NCI-H748 treated with DMSO at 0.1 percent for 48 hours (cell line): ENCODE data around the gene CNOT4.
A peak's percentile ranks its signal among the peaks of the same experiment; 100 is the strongest.
"Not testable (repeated sequence)": the region's sequence is repeated elsewhere in the genome, so short reads cannot be mapped to it uniquely, and the experiment has no call there.

ENCODE experiments used
- DNase-seq: peaks from one replicate; lab custom pipeline; 2025; lab: John Stamatoyannopoulos, UW

CNOT4 gene

DNA sequence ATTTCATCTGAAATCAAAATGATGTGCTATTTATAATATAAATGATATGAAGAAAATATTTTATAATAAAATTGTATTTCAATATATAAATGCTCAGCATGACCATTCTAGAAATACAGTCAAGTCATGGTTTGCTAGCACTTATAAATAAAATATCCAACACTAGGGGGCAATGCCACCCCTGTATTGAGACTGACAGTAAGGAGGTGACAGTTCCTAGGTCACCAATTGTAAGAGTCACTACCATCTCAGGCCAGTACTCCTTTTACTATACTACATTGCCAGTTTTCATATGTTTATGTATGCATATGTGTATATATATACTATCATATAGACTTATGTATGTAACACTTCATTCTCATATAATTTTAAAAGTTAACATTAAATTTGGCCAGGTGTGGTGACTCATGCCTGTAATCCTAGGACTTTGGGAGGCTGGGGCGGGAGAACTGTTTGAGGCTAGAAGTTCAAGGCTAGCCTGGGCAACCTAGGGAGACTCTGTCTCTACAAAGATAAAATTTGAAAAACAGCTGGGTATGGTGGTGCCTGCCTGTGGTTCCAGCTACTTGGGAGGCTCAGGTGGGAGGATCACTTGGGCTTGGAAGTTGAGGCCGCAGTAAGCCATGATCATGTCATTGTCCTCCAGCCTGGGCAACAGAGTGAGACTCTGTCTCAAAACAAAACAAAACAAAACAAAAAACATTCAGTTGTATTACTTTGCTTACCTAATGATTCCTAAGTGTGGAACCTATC is 2.4 kb upstream of the CNOT4 start:
- DNase-seq: peak; percentile 45

DNA sequence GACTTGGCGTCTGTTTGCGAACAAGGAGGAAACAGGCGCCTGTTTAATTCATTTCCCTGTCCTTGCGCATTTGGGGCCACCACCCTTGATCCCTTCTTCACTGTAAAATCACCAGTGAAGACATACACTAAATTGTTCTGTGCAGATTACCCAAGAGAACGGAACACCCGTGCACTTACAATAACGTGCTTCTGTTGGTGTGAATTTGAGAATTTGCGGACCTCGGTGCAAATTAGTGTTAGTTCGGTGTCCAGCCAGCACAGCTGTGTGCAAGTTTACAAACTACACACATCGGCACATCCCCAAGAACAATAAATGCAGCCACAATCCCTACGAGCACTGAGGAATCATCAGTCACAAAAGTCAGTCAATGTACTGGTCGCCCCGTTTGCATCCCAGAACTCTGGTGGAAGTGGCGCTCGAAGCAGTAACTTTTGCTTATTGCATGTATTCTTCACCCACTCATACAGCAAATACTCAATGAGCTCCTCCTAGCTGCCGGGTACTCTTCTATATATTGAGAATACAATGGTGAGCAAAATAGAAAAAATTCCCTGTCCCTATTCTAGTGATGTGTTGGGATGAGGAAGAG is 786 bp upstream of the CNOT4 start:
- DNase-seq: peak; percentile 11

DNA sequence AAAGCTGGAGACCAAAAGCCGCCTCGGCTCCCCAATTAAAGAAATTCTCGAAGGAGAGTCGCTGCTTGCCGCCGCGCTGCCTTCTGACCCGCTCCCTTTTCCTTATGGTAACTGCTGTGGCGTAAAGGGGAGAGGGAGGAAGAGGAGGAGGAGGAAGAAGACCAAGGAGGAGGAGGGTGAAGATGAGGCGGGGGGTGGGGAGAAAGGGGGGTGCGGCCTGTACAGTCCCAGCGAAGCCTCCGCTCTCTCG is 388 bp downstream of the CNOT4 start:
- no peak for DNase-seq

DNA sequence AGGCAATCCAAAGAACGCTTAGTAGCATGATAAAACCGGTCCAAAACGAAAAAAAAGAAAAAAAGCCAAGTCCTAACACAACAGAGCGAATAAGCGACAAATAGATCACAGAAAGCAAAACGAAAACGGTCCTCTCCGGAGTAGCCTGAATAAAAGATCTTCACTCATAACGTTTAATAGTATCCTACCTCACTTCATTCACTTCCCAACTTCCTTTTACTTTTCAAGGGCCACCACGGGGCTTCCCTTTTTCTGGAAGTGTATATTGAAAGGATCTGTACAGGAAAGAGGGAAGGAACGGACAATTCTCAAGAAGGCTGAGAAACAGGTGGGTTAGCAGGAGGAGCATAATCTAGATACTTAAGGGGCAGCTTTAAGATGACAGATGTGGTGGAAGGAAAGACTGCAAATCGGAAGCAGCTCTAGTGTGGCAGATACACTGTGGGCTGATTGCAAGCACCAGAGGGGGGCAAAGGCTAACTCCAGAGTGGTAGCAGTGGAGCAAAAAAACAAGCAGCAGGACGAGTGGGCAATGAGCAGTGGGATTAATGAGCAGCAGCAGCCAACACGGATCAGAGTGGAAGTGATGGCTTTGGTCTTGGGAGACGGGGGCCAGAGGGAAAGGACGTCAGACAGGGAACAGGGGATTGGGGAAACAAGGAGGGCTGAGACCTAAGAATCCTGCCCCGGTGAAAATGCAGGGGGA is 866 bp downstream of the CNOT4 start:
- DNase-seq: peak; percentile 57

DNA sequence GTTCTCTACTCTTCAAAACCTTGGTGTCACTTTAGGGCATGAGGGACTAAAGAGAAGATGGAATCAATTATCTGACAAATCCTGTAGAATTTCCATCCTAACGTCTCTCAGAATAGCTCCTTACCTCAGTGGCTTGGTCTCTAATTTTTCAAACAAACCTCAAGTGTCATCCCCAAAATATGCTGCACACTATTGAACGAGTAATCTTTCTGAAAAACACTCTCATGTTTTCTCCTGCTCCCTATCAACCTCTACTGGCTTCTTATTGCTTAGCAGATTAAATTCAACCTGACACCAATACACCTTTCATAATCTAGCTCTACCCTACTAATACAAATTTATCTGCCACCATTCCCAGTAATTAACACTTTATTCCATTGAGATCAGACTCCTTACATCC is 8.5 kb downstream of the CNOT4 start:
- DNase-seq: no peak

DNA sequence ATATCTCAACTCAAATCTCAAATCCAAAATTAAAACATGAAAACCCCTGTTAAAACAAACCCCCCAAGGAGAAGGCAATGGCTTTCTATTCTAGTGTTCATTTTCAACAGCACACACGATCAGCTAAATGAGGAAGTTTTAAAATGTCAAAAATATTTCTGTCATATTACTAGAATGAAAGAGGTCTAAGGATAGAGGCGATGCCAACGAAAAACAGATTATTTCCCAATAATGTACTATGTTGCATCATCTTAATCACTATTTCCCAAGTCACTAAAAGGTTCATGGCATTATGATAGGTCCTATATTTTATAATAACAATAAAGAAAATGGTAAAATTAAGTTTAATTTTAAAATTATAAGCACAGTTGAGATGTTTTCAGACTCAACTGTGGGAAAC is 10.1 kb downstream of the CNOT4 start:
- DNase-seq: no peak

DNA sequence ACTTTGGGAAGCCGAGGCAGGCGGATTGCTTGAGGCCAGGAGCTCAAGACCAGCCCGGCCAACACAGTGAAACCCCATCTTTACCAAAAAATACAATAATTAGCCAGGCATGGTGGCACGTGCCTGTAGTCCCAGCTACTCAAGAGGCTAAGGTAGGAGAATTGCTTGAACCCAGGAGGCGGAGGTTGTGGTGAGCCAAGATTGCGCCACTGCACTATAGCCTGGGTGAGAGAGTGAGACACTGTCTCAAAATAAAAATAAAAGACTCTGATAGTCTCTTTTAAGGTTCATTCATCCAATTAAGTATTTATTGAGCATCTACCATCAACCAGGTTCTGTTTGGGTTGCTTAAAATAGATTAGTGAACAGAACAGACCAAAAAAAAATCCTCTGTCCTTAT is 12.7 kb downstream of the CNOT4 start:
- not testable (repeated sequence) for DNase-seq

DNA sequence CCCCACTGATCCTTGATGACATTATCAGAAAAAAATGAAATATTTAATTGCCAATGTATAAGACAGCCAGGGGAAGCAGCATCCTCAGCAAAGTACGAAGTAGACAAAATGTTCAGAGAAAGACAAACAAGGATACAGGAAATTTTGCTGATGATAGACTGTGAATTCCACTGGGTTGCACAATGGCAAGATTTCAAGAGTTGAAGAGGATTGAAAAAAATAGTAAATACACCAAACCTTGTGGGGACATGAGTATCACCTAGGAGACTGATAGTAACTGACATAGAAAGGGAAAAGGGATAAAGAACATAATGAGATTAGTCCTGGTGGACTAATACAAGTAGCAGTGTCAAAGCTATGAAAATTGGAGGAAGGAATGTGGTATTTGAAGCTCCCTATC is 16.5 kb downstream of the CNOT4 start:
- DNase-seq: no peak

DNA sequence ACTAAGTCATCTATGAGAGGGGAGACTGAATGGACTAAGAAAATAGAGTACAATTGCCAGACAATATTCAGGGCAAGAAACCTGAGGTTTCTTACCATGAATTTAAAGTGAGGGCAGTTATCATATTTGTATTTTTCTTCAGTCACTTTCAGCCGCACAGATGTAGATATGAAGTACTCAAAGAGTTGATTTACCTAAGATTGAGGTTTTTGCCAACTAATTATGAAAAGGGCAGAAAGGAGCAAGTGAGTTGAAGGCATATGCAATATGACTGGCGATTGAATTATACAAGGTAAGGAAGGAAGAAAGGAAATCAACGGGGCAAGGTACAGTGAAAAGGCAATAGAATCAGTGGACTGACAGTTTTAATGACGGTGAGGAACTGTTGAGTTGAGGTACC is 17.8 kb downstream of the CNOT4 start:
- DNase-seq: no peak

DNA sequence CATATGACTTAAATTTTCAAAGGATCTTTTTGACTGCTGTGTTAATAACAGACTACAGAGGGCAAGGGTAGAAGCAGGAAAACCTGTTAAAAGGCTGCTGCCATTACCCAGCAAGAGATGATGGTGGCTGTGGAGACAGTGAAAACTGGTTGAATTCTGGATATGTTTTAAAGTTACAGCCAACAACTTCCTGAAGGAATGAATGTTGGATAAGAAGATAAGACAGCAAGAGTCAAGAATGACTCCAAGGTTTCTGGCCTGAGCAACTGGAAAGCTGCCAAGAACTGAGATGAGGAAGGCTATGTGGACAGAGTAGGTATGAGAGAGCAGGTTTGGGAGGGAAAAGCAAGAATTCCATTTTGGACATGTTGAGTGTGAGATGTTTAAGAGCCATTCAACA is 19.1 kb downstream of the CNOT4 start:
- DNase-seq: no peak

DNA sequence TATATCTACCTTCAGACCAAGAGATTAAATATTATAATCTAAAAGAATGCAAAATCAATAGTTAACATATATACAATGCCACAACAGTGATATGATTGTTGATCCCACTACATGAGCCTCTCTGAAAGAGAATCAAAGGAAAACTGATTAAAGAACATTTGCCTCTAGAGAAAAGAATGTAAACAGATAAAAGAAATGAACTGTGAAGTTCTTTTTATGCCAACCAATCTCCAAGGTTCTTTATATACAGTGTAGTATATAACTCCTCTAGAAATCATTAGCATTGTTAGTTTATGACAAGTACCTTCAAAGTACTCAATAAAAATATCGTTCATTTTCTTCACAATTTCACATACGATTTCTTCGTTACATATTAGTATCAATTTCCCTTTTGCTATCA is 20.1 kb downstream of the CNOT4 start:
- no peak for DNase-seq

DNA sequence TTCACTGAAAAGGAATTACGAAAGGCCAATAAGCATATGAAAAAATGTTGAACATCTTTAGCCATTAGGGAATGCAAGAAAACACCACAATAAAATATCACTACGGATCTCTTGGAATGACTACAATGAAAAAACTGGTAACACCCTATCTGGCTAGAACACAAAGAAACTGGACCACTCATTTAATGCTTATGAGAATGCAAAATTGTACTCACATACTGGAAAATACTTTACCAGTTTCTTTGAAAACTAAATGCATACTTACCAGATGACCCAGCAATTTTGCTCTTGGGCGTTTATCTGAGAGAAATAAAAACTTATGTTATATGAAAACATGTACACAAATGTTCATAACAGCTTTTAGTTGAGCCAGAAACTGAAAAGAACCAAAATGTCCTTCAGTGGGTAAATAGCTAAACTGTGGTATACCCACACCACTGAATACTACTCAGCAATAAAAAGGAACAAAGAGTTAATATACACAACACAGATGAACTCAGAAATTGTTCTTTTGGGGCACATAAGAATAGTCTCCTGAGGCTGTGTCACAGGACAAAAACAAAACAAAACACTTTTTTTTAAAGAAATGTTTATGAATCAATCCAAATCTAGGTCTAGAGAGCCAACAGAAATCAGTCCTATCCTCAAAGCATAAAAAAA is 23.5 kb downstream of the CNOT4 start:
- DNase-seq: no peak

DNA sequence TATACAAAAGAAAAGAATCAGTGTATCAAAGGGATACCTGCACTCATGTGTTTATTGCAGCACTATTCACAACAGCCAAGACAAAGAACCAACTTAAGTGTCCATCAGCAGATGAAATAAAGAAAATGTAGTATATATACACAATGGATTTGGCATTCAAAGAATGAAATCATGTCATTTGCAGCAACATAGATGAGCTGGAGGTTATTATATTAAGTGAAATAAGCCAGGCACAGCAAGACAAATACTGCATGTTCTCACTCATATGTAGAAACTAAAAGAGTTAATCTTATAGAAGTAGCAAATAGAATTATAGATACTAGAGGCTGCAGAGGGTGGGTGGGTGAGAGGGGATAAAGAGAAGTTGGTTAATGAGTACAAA is 28.3 kb downstream of the CNOT4 start:
- DNase-seq: no peak

DNA sequence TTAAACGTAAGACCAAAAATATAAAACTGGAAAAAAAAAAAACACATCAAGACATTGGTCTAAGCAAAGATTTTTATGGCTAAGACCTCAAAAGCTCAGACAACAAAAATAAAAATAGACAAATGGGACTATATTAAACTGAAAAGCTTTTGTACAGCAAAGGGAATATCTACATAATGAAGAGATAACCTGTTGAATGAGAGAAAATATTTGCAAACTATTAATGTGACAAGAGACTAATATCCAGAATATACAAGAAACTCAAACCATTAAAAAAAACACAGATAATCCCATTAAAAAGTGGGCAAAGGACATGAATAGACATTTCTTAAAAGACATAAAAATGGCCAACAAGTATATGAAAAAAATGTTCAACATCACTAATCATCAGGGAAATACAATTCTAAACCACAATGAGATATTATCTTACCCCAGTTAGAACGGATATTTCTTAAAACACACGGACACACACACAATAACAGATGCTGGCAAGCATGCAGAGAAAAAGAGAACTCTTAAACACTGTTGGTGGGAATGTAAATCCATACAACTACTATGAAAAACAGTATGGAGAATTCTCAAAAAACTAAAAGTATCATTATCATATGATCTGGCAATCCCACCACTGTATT is 28.8 kb downstream of the CNOT4 start:
- DNase-seq: no peak

DNA sequence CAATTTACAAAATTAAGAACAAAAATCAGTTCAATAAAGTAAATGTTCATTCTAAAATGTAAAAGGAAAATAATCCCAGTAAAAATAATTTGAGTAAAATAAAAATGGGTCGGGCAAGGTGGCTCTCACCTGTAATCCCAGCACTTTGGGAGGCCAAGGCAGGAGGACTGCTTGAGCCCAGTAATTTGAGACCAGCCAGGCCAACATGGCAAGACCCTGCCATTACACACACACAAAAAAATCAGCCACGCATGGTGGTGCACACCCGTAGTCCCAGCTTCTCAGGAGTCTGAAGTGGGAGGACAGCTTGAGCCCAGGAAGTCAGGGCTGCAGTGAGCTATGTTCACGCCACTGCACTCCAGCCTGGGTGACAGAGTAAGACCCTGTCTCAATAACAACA is 34.4 kb downstream of the CNOT4 start:
- no peak for DNase-seq

DNA sequence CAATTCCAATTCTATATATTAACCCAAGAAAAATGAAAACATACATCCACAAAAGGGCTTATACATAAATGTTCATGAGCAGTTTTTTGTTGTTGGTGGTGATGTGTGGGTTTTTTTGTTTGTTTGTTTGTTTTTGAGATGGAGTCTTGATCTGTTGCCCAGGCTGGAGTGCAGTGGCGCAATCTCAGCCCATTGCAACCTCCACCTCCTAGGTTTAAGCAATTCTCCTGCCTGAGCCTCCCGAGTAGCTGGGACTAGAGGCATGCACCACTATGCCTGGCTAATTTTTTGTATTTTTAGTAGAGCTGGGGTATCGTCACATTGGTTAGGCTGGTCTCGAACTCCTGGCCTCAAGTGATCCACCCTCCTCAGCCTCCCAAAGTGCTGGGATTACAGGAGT is 40.2 kb downstream of the CNOT4 start:
- DNase-seq: not testable (repeated sequence)

DNA sequence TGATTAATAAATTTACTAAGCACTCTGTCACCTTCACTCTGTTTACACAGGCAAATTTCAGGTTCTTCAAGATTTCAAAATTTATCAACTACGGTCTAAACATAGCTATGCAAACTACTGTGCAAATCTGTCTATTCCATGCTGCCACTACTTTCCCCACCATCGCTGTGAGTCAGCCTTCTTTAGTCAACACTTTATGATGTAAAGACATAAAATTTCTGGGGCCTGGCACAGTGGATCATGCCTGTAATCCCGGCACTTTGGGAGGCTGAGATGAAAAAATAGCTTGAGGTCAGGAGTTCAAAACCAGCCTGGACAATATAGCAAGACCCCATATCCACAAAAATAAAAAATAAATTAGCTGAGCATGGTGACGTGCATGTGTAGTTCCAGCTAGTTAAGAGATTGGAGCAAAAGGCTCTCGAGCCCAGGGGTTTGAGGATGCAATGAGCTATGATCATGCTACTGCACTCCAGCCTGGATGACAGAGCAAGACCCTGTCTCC is 42.6 kb downstream of the CNOT4 start:
- DNase-seq: no peak

DNA sequence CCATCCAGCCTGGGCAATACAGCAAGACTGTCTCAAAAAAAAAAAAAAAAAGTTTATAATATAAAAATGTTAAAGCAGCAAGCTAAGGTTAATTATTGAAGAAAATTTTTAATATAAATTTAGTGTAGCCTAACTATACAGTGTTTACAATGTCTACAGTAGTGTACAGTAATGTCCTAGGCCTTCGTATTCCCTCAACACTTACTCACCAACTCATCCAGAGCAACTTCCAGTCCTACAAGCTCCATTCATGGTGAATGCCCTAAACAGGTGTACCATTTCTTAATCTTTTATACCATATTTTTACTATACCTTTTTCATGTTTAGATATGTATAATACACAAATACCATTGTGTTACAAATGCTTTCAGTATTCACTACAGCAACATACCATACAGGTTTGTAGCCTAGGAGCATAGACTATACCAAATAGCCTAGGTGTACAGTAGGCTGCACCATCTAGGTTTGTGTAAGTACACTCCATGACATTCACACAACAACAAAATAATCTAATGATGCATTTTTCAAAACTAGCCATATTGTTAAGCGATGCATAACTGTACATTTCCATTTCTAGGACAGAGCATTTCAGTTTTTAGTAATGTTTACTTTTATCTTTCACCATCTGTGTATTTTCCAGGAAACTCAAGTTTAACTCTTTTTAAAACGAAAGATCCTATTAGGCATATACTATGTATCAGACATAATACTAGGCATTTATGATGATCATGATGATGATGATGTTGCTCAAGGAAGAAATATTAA is 43.3 kb downstream of the CNOT4 start:
- no peak for DNase-seq

DNA sequence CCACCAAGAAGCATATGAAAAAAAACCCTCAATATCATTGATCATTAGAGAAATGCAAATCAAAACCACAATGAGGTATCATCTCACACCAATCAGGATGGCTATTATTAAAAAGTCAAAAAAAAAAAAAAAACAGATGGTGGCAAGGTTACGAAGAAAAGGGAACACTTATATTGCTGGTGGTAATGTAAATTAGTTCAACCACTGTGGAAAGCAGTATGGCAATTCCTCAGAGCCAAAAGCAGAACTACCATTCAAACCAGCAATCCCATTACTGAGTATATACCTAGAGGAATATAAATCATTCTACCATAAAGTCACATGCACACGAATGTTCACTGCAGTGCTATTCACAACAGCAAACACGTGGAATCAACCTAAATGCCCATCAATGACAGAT is 46.0 kb downstream of the CNOT4 start:
- DNase-seq: no peak

DNA sequence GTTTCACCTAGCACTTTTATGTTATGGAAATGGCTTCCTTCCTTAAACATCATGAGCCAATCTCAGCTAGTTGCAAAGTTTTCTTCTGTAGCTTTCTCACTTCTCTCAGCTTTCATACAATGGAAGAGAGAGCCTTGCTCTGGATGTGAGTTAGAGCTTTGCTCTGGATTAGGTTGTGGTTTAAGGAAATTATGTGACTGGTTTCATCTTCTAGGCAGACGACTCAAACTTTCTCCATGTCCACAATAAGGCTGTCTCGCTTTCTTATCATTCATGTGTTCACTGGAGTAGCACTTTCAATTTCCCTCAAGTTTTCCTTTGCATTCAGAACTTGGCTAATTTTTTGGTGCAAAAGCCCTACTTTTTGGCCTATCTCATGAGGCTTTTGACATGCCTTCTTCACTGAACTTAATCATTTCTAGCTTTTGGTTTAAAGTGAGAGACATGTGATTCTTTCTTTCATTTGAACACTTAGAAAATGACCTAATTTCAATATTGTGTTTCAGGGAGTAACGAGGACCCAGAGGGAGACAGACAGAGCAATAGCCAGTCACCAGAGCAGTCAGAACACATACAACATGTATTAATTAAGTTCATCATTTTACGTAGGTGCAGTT is 49.8 kb downstream of the CNOT4 start:
- DNase-seq: no peak

DNA sequence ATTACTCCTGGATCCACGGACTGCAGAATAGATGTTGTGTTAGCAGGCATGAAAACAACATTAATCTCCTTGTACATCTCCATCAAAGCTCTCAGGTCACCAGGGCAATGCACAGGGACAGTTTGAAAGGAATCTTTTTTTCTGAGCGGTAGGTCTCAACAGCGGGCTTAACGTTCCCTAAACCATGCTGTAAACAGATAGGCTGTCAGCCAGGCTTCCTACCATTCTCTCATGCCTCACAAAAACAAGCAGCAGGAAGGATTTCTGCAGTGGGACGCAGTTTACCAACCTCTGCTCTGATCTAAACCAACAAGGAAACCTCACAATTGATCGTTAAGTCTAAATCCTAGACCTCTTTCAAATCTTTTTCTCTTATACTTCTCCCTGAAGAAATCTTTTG is 50.8 kb downstream of the CNOT4 start:
- DNase-seq: no peak
